Body of pancreas (tissue), 4 donors: ENCODE data around the gene GPS1.
"Not testable (repeated sequence)": the region's sequence is repeated elsewhere in the genome, so short reads cannot be mapped to it uniquely, and the experiment has no call there.

Experiments used
- CTCF ChIP-seq, 7 experiments: fragments of 450-650 bp in 4 of 7; fragments of 200-600 bp in 3 of 7; sonication (generic) in 3 of 7; IDR thresholded peaks; one replicate each; pipeline ENCODE4 v1.5.1; 2016 to 2019; ENCODE audit warnings: antibody characterized with exemption in 7 of 7
- POLR2A ChIP-seq, 3 donors: fragments of 450-650 bp; IDR thresholded peaks; one replicate each; pipeline ENCODE4 v1.6.1; 2016; ENCODE audit warnings: antibody characterized with exemption in 3 of 3, mild to moderate bottlenecking in 2 of 3

GRCh38 chr17:82038796-82039409 lies 12.8 kb upstream of the GPS1 start:
- not testable (repeated sequence) for TF ChIP-seq CTCF, POLR2A (IDR thresholded peaks at IDR 0.05)
